Stimulated activated CD4-positive, alpha-beta T cell treated with anti-CD3 and anti-CD28 coated beads, Interleukin-2, amount 100 ng/mL, for 48 hours (primary cell): ENCODE data around the gene GNG2.
A peak's percentile ranks its signal among the peaks of the same experiment; 100 is the strongest.

Source experiments
- DNase-seq, 2 donors: peaks; one replicate each; pipeline ENCODE4 v3.0.0-alpha.2; 2020

The GNG2 gene

DNA sequence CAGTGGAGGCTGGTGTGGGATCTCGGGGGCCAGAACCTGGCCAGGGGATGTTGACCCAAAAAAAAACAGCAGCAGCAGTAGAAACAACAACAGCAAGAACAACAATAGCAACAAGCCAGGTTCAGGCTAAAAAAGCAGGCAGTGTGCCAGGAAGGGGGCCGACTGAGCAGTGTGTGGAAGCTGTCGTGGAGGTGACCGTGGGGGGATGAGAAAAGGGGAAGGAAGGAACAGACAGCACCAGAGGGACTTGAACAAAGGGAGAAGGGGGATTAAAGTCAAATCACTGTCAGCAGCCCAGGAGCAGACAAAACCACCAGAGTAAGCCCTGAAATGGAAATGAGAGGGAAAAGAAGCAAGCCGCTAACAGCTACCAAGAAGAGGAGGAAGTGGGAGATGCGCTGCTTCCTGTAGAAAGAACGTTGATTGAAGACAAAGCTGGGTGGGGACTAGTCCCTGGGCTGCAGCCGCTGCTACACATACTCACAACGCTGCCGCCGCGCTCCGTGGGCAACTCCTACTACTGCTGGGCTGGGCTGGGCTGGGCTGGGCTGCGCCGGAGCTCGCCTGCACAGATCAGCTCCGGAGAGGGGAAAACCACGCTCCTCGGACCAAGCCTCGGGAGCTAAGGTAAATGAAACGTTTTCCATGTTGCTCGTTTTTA is at the start of gene GNG2:
TSS of gene GNG2 (plus strand) at position 449 of the 661 bp plus-strand sequence. CDS start 90,067 bp downstream, outside the sequence.
- DNase-seq: peak; percentile 64 to 68

DNA sequence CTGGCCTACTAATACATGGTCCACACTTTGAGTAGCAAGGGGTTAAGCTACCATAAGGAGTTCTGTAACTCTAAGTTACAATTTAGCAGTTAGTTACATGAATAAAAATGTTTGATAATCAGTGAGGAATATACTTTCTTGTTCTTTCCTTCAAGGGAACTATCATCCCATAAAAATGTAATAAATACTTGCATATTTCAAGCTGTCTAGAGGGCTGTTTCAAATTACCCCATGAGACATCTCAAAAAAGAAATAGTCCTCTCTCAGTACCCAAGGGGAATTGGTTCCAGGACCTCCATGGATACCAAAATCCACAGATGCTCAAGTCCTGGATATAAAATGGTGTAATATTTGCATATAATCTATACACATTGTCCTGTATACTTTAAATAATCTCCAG is 48.7 kb upstream of the GNG2 start:
- DNase-seq: no peak

DNA sequence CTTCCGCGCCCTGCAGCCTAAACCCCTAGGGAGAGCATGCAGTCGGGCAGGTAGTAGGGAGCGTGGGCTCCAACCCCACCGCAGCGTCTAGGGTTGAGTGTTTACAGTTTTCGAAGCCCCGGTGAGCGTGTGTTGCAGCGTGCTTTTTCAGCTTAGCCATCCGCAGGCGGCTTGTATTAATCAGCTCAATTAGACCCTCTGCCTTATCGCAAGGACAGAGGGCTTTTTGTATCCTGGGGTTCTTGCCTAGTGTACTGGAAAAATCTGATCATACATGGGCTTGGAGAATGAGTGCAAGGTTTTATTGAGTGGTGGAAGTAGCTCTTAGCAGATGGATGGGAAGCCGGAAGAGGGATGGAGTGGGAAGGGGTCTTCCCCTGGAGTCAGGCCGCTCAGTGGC is 44.4 kb upstream of the GNG2 start:
- DNase-seq: no peak

DNA sequence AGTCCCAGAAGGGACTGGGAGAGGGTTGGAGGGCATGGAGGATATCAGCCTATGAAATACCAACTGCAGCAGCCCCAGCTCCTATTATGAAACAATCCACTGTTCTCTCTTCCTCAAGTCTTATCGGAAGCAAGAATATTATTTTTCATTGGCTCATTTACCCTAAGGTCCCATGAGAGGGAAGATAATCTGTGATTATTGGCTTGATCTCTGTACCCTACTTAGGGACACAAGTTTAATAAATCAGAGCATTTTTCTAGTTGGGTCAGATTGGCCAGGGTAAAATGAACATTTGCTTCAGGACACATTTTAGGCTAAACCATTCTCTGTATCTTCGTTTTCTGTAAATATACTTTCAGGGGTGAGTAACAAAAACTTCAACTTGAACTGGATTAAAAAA is 43.1 kb upstream of the GNG2 start:
- DNase-seq: no peak

DNA sequence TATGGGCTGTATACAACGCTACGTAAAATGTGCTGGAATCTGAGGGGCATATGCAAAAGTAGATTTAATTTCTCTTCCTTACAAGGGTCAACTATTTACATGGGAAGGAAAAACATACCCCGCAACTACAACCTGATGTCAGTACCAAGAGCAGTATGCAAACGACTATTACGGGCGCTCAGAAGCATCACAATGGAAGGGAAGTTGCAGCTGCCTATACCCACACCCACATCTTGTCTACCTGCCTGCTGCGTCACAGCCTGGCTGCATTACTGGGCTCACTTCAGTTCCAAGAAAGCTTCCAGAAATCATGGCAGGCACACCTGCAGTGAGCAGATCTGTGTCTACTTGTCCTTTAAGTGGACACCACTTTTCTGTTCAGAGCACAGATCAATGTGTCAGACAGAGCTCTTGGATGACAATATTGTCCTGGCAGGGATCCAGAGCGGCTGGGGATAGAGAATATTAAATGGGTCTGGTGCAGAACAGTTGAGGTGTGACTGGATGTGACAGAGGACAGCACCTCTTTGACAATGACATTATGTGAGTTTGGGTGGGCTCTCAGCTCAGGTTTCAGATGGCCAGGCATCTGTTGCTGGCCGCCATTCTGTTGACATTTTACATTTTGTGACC is 41.5 kb upstream of the GNG2 start:
- DNase-seq: no peak

DNA sequence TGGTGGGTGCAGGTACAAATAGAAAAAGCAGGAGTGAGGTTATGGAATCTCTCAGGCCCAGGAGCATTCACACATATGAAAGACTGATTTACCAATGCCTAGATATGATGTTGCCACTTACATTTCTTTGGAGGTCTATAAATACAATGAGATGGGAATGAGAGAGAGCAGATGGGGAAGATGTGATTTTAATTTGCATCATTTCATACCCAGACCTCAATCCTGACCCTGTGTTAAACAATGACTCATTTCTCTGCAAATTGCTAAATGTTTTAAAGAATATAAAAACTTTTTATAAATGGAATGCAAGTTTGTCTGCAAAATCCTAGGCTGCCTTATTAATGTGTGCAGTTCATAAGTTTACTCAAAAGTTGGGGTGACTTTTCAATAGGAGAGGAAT is 38.6 kb upstream of the GNG2 start:
- DNase-seq: no peak

DNA sequence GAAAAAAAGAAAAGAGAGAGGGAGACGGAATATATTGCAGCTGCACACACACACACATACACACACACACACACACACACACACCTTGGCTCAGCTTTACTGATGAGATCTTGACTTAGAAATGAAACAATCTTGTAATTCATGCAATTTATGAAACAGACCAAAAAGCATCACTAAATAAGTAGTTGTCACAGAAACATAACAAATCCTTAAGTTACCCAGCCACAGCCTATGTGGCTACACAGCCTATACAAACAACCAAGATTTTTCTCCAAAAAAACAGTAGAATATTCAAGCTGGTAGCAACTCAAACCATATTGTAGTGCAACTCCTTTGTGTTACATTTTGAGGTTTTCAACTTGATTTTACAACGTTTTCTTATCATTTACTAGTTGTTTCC is 37.9 kb upstream of the GNG2 start:
- DNase-seq: no peak

DNA sequence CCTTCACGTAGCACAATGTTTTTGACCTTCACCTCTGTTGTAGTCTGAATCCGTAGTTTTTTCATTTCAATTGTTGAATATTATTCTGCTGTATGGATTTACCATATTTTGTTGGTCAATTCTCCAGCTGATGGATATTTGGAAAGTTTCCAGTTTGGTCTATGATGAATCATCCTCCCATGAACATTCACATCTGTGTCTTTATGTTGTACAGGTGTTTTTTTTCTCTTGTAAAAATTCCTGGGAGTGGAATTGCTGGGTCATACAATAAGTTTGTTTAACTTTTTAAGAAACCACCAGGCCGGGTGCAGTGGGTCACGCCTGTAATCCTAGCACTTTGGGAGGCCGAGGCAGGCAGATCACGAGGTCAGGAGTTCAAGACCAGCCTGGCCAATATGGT is 36.7 kb upstream of the GNG2 start:
- no peak for DNase-seq

DNA sequence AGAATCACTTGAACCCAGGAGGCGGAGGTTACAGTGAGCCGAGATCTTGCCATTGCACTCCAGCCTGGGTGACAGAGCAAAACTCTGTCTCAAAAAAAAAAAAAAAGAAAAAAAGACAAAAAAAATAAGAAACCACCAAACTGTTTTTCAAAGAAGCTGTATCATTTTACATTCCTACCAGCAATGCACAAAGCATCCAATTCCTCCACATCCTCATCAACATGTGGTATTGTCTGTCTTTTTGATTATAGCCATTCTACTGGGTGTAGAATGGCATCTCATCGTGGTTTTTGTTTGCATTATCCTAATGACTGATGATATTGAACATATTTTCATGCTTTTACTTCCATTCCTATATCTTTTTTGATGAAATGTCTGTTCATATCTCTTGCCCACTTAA is 36.2 kb upstream of the GNG2 start:
- no peak for DNase-seq

DNA sequence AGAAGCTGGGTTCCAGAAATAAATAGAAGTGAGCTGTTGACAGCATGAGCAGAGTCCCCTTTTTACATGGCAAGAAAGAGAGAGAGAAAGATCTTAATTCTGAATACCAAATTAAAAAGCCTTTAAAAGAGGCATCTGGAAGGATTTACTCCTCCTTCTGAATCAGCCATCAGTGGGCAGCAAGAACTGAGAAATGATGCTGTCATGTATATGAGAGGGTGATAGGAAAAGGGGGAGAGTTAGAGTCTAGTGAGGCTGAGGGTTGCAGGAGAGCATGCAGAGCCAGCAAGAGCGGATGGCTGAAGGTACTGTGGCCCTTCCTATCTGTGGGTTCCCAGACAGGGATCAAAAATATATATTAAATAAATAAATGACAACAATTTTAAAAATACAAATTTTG is 34.5 kb upstream of the GNG2 start:
- DNase-seq: no peak

DNA sequence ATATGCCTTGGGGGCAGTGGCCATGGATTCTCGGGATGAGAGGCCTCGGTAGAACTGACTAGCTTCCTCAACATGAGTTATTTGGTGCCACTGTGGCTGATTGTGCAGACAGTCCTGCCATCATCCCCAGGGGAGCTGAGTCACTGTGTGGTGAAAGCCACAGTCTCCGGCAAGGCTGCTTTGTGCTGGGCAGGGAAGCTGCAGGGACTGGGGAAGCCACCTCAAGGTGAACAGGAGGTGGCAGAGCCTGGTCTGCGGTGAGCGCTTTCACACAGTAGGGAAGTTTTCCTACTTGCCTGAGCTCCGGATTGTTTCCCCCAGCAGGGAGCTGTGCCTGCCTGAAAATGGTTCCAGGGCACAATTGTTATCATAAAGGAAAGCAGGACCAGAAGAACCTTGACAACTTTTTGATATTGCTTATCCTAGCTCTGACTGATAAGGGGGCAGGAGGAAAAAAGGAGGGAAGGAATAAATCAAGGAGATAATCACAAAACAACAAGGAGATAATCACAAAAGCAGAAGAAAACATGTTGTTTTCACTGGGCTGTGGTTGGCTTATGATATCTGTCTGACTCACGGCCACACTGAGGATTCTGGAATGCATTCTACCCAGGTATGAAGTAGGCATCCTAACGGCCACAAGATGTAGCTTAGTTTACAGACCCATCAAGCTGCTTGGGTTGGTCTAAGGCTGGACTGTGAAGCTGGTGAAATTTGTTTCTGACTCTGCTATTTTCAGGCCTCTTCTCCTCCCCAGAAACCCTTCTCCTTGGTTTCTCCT is 32.2 kb upstream of the GNG2 start:
- peak; percentile 62 to 63 for DNase-seq

DNA sequence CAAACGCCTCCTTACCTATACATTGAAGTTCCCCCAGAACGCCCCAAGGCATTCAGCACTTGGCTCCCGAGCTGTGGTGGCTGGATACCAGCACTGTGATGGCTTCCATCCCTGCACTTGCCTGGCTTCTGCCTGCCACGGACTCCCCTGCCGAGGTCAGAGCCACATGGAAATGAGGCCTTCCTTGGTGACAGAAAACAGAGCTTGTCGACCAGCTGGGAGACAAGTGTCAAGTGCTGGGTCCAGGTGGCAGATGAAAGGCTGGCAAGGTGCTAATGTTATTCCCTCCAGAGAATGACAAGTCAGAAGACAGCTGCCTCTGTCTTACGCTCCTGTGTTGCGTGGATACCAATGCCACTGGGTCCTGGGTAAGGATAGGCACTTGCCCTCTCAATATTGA is 26.2 kb upstream of the GNG2 start:
- no peak for DNase-seq

DNA sequence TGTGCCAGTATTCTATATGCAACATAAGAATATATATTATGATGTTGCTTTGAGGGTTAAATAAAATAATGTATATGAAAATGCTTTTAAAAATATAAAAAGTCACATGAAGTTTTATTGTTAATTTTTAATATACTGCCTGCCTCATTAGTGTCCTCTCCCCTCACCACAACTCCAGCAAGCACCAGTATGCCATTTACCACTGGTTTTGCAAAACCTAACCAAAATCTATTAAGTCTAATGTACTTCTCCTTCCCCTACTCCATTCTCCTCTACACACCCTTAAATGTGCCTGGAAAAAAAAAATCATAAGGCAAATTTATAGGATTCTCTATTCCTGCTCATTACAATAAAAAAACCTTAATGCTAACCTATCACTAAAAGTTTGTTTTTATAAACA is 24.0 kb upstream of the GNG2 start:
- no peak for DNase-seq

DNA sequence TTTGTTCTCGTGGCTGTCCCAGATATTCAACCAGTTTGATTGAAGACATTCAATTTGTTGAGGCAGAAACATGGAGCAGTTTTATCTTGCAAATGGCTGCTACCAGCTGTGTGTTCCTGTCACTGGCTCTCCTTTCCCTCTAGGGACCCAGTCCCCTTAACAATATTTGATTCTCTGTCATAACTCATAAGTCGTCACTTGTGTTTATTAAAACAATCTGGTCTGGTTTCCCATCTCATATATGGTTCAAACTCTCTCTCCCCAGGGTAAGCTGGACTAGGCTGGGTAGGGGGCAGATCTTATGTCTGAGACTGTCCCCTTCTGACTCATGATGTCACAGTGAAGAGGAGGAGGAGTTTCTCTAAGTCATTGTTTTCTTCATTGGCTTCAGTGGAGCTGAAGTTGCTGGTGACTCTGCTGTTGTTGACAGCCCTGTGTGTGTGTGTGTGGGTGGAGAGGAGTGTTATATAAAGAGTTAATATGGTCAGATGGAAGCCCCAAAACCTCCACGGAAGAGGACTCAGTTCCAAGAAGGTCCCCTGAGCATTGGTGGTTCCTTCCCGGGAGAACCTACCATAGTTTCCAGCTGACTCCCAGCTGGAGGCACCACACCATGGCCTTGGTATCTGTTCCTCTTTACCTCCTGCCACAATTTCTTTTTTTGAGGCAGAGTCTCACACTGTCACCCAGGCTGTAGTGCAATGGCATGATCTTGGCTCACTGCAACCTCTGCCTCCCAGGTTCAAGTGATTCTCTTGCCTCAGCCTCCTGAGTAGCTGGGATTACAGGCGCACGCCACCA is 16.1 kb upstream of the GNG2 start:
- DNase-seq: no peak

DNA sequence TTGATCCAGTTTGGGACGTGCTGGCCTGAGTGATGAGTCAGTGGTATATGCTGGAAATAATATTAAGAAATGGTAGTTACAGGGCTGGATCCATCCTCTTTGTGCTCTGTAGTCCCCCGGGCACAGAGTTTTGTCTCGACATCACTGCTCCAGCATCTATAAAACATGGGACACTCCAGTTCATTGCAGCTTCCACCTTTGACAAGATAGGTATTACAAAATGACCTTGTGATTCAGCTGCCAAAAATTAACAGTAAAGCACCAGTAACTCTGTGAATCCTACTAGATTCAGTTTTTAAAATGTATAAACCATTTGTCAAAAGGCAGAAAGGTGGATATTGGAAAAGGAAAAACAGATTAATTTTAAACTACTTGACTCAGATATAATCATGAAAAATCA is 14.6 kb upstream of the GNG2 start:
- no peak for DNase-seq

DNA sequence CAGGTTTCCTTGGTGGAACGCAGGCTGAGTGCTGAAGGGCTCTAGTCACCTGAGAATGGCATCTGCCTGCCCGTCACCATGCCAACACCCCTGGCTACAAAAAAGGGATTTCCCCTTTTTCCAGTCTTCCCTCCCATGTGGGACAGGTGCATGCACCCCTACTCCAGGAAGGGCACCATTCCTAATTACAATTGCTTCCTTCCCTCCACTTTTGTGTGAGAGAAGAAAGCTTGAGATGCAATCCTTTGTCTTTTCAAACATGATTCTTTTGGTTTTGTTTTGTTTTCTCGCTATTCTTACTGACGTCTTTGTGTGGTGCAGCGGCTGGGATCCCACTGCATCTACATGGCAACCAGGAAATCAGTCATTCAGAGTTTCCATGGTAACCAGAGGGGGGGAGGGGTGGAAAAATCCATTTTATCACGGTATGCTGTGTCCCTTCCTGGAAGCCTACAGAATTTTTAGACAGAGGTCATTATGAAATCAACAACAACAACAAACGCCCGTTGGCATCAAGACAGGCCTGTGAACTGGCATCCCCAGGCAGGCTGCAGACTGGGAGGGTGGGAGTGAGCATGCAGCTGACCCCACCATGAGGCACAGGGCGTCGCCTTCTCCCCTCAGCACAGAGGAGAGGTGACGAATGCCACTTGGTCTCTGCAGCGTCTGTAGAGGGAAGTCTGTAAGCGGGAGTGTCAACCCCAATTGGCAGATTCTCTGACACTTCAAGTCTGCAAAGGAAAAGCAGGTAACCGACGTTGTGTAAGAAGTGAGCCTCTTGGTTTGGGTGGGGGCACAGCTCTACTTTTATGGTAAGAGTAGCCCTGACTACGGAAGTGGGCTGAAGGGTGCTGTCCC is 13.6 kb upstream of the GNG2 start:
- DNase-seq: peak; percentile 73 to 83

DNA sequence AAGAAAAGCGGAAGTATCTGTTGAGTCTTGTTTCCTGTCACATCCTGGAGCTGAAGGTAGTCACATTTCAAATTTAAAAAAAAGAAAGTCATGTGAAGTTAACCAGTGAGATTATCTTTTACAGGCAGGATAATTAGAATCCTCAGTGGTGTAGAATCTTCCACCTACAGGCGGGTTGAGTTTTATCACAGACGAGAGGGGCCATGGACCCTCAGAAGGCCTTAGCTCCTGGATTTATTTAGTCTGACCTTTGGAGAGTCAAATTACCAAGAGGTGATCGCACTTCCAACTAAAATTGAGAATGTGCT is 13.0 kb upstream of the GNG2 start:
- DNase-seq: no peak

DNA sequence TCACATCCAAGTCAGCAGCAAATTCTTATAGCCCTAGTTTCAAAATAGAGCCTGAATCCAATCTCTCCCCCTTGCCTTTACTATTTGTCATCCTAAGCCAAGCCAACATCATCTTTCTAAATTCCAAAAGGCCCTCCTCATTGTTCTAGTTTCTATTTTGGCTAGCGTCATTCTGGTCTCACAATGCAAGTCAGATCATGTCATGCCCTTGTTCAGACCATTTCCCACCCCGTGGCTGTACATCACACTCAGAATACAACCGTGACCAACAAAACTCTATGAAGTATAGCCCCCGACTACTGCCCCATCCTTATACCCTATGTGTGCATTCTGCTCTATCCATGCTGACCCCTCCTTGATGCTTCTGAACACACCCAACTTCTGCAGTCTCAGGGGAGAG is 12.3 kb upstream of the GNG2 start:
- no peak for DNase-seq

DNA sequence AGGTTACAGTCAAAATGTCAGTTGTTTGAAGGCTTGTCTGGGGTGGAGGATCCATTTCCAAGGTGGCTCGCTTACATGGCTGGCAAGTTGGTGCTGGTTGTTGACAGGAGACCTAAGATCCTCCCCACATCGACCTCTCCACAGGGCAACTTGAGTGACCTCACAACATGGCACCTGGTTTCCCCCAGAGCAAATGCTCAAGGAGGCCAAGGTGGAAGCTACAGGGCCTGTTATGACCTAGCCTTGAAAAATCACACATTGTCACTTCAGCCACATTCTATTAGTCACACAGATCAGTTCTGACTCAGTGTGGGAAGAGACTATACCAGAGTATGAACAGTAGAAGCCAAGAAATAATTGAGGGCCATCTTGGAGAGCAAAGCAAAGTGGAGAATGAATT is 11.3 kb upstream of the GNG2 start:
- DNase-seq: peak in 1 of 2 donors; percentile 38

DNA sequence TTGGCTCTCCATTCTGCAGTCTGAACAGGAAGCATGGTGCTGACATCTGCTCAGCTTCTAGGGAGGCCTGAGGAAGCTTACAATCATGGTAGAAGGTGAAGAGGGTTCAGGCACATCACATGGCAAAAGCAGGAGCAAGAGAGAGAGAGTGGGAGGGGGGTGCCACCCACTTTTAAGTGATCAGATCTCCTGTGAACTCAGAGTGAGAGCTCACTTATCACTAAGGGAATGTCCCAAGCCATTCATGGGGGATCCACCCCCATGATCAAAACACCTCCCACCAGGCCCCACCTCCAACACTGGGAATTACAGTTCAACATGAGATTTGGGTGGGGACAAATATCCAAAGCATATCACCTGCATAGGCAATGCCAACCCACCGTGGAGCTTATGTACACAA is 9.8 kb upstream of the GNG2 start:
- no peak for DNase-seq

DNA sequence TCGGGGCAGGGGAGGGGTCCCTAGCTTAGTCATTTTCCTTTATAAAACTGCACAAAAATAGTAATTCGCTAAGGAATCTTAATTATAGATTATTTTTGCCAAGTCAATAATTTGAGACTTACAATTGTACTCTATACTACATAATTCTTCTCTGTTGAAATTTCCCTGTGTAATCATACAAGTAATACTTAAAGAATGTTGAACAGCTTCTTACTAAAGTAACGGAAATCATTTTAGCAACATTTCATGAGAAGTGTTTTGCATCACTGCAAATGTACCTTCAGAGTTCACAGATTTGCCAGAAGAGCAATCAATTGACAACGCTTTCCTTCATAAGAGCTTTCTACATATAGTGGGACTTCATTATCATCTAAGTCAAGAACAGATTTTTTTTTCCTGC is 7.9 kb upstream of the GNG2 start:
- no peak for DNase-seq

DNA sequence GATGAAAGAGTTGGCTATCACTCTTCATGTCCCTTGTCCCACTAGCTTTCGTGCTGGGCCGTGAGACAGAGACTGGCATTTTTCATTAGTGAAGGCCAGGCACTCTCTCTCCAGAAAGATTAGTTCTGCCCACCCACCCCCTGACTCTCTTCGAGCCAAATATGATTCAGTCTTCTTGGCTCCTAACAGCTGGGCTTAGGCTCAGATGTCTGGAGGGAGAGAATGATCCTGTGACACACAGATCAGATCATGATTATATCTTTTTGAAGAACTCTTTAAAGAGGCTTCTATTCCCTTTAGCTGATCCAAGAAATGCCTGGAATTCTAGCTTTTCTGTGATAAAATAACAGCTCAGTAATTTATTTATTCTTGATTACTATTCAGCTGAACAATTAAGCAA is 5.2 kb upstream of the GNG2 start:
- DNase-seq: no peak
